Measurements from ENCODE around the gene SETBP1. TPM values are rescaled to one million over a fixed set of nuclear protein-coding genes. Genes with fewer than 3 reads are reported as not detected.

SETBP1 gene
- total RNA-seq, 4 donors from 2014 or later, result 3.3 to 86.6 (median 16.3) TPM

DNA sequence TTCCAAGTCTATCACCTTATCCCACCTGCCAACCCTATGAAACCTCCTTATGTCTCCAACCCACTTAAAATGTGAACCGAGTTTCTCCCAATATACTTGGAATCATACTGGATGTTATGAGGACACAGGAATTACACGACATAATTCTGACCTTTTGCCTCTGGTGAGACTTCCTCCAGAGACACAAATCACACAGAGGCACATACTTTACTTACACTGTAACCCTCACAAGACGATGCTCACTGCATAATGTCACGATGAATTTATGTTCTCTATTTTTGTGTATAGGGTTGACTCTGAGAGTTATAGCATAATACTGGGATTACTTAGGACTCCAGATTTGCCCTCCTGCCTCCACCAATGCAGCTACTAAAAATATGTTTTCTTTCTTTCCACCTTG is 28.0 kb upstream of the SETBP1 start:
- H3K27ac ChIP-seq, result no peak overlapping the region
- TF ChIP-seq, protein P1, sequence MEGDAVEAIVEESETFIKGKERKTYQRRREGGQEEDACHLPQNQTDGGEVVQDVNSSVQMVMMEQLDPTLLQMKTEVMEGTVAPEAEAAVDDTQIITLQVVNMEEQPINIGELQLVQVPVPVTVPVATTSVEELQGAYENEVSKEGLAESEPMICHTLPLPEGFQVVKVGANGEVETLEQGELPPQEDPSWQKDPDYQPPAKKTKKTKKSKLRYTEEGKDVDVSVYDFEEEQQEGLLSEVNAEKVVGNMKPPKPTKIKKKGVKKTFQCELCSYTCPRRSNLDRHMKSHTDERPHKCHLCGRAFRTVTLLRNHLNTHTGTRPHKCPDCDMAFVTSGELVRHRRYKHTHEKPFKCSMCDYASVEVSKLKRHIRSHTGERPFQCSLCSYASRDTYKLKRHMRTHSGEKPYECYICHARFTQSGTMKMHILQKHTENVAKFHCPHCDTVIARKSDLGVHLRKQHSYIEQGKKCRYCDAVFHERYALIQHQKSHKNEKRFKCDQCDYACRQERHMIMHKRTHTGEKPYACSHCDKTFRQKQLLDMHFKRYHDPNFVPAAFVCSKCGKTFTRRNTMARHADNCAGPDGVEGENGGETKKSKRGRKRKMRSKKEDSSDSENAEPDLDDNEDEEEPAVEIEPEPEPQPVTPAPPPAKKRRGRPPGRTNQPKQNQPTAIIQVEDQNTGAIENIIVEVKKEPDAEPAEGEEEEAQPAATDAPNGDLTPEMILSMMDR (IDR thresholded peaks at IDR 0.05), result no peak
- TF ChIP-seq POLR2A (IDR thresholded peaks at IDR 0.05), result no peak
- no peak overlapping the region for H3K4me3 ChIP-seq

DNA sequence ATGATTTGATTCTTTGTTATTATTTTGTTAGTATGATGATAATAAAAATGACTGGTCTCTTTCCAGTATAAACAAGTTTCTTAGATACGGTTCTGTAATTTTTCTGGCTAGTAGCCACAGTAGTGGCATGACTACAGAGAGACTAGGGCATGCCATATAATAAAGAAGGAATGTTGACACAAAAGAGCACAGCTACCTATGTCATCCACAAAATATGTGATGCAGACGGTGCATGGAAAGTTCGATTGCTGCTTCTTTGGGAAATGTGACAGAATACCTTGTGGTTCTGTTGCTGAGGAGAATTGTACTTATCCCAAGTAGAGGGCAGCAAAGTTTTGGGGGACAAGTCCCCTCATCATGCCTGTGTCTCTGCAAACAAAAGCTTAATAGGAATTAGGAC is 26.1 kb upstream of the SETBP1 start:
- Histone ChIP-seq H3K27ac (no peak overlapping the region), H3K9me3 (no peaks in the 10 kb centered on the region), H3K4me3 (no peak overlapping the region), H3K27me3 (no peaks in the 10 kb centered on the region), H3K36me3 (no peaks in the 10 kb centered on the region), H3K4me1 (no peaks in the 10 kb centered on the region)
- DNase-seq, result no peak
- TF ChIP-seq, protein P1 (IDR thresholded peaks at IDR 0.05), result no peak
- TF ChIP-seq POLR2A (IDR thresholded peaks at IDR 0.05), result no peak

More for the DNA sequence above, 28.0 kb upstream of the SETBP1 start:
- Histone ChIP-seq H3K36me3 (no peaks in the 10 kb centered on the region), H3K9me3 (no peaks in the 10 kb centered on the region), H3K27me3 (no peaks in the 10 kb centered on the region), H3K4me1 (no peaks in the 10 kb centered on the region)
- DNase-seq, result no peak

DNA sequence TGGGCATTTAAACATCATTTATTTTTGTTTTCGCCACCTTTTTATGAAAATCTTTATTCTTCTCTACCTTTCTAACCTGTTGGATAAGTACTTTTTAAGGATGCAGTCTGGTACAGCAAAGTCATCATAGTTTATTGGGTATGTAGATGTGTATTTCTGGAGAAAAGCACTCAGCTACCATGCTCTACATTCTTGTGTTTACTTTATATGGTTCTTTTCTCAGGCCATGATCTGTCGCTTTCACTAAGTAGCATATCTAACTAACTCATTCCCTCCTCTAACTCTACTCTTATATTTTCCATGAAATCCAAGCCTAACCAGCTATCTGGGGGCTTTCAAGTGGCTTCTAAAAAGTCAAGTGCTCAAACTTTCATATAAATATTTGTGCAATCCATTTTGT is 25.3 kb upstream of the SETBP1 start:
- Histone ChIP-seq H3K36me3 (no peaks in the 10 kb centered on the region), H3K9me3 (no peaks in the 10 kb centered on the region), H3K27me3 (no peaks in the 10 kb centered on the region), H3K4me3 (no peak overlapping the region), H3K4me1 (no peaks in the 10 kb centered on the region), H3K27ac (no peak overlapping the region)
- no peak for DNase-seq
- TF ChIP-seq, protein P1 (IDR thresholded peaks at IDR 0.05), result no peak
- TF ChIP-seq POLR2A (IDR thresholded peaks at IDR 0.05), result no peak

DNA sequence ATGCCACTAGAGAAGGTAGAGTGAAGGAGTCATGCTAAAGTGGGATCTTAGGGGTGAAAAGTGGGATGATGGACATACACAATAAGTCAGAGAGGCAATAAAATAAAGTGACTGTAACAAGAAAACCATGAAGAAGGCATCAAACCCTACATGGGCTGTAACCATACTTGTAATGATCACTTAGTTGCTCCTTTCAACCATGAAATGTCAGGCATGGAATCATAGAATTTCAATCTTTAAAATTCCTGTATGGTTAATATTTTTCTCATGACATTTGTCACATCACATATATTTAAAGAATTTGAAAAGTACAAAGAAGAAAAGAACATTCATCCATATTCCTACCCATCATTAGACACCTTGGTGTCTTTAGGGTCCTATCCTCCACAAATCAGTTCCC is 20.9 kb upstream of the SETBP1 start:
- H3K4me3 ChIP-seq, result no peak overlapping the region
- no peaks in the 10 kb centered on the region for H3K9me3 ChIP-seq
- DNase-seq, result no peak
- no peak overlapping the region for H3K27ac ChIP-seq
- H3K4me1 ChIP-seq, result no peaks in the 10 kb centered on the region
- TF ChIP-seq POLR2A (IDR thresholded peaks at IDR 0.05), result no peak
- TF ChIP-seq, protein P1 (IDR thresholded peaks at IDR 0.05), result no peak
- no peaks in the 10 kb centered on the region for H3K27me3 ChIP-seq
- no peaks in the 10 kb centered on the region for H3K36me3 ChIP-seq

DNA sequence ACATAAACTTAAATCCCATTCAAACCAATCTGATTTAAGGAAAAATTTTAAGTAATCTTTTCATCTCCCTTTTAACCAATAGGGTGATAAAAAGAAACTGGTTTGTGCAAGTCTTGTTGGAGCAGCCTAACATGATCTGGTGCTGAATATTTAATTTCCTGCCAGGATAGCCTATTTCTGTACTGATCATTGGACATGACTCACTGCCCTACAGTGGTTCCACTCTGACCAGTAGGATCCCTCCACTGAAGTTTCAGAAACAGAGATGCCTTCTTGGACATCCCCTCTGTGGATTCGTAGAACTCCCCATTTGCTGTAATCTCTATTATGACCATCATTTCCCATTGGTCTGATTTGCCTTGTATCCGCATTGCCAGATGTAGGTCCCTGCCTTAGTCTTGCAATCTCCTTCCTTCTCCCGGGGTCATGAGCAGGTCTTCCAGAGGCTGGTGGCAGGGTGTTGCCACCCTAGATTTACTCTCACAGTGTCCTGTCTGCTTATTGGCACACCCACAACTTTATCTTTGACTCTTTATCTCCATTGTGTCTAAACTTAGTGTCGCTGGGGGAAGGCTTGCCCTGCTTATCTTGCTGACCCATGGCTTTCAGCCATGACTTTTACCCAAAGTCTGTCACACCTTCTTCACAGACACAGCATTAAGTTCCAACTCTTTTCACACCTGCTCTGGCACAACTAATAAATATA is 12.3 kb upstream of the SETBP1 start:
- Histone ChIP-seq H3K4me3 (no peak overlapping the region), H3K27ac (no peak overlapping the region), H3K36me3 (no peaks in the 10 kb centered on the region), H3K4me1 (no peaks in the 10 kb centered on the region), H3K27me3 (no peaks in the 10 kb centered on the region), H3K9me3 (no peaks in the 10 kb centered on the region)
- peak in 1 of 3 donors; percentile 65 for DNase-seq
- no peak for TF ChIP-seq POLR2A (IDR thresholded peaks at IDR 0.05)
- TF ChIP-seq, protein P1 (IDR thresholded peaks at IDR 0.05), result no peak
